EH (cell line): ENCODE results near the gene ADAMTS17.
"Not testable (repeated sequence)": the region's sequence is repeated elsewhere in the genome, so short reads cannot be mapped to it uniquely, and the experiment has no call there.

Source experiments
- DNase-seq: peaks from one replicate; pipeline ENCODE4 v3.0.0-alpha.2; 2015; ENCODE audit warnings: low read depth

The ADAMTS17 gene

DNA sequence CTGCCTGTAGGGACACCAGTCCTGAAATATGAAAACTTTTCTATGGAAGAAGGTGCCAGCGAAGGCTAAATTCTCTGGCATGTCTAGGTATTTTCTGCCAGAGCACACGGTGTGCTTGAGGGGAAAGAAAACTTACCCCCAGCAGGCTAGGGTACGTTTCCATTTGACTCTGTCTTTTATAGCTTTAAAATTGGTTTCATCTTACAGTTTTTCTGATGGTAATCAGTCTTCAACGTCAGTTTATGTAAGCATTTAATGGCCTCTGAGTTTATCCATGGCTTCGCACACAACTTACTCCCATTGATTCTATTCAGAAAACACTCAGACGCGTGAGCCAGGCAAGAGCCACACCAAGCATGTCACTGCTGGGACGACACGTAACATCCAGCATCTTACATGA, 249.7 kb downstream of the ADAMTS17 start:
- no peak for DNase-seq

DNA sequence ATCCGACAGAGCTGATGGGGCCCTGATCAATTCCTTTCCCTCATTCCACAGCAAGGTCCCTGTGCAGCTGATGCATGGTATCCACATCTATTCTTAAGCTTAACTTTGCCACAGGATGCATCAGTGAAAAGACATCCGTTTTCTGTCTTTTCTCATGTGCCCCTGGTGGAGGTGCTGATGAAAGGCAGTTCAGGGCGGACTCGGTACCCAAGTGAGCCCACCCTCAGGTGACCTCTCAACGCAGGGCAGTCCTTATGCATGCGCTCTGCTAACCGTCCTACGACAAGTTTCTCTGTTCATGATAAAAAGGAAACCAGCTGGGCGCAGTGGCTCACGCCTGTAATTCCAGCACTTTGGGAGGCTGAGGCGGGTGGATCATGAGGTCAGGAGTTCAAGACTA, 251.4 kb downstream of the ADAMTS17 start:
- no peak for DNase-seq

DNA sequence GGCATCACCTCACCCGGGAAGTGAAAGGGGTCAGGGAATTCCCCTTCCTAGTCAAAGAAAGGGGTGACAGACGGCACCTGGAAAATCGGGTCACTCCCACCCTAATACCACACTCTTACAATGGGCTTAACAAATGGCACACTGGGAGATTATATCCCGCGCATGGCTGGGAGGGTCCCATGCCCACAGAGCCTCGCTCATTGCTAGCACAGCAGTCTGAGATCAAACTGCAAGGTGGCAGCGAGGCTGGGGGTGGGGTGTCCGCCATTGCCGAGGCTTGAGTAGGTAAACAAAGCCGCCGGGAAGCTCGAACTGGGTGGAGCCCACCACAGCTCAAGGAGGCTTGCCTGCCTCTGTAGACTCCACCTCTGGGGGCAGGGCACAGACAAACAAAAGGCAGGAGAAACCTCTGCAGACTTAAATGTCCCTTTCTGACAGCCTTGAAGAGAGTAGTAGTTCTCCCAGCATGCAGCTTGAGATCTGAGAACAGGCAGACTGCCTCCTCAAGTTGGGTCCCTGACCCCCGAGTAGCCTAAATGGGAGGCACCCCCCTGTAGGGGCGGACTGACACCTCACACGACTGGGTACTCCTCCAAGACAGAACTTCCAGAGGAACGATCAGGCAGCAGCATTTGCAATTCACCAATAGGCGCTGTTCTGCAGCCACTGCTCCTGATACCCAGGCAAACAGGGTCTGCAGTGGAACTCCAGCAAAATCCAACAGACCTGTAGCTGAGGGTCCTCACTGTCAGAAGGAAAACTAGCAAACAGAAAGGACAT, 257.5 kb downstream of the ADAMTS17 start:
- not testable (repeated sequence) for DNase-seq

DNA sequence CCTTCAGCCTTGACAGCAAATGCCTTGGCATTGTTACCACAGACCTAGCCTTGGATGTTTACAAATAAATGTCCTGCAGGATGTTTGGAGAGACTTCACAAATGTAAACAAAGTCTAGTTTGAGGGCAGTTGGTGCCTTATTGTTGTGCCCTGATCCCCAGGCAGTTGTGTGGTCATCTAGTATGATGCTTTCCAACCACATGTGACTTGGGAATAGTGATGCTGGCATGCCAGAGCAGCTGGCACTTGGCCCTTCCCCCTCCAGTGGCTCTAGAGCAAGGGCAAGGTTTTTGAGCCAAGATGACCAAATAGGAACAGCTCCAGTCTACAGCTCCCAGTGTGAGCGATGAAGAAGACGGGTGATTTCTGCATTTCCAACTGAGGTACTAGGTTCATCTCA, 258.2 kb downstream of the ADAMTS17 start:
- DNase-seq: no peak

DNA sequence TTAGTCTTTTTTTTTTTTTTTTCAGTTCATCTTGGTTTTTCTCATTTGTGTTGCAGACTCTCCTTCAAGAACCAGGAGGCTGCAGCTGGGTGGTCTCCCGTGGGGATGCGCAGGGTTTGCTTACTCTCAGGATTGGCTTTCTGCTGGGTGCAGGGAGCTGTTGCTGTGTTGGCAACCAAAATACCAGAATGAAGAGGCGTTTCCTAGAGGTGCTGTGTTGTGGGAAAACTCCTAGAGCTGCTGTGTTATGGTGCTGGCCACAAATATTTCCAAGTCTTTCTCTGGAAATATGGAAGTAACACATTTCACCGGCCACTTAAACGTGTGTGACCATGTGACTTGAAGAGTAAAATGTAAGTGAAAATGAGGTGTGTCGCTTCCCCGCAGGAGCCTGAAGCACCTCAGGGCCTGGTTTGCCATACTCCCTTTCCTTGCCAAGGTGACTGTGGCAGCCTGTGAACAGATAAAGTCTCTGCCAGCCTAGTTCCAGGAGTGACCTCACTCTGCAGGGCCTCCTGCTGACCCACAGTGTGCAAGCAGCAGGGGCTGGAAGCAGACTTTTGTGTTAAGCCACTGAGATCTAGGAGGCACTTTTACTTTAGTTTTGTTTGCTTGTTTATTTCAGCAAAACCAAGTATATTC, 258.9 kb downstream of the ADAMTS17 start:
- DNase-seq: no peak

DNA sequence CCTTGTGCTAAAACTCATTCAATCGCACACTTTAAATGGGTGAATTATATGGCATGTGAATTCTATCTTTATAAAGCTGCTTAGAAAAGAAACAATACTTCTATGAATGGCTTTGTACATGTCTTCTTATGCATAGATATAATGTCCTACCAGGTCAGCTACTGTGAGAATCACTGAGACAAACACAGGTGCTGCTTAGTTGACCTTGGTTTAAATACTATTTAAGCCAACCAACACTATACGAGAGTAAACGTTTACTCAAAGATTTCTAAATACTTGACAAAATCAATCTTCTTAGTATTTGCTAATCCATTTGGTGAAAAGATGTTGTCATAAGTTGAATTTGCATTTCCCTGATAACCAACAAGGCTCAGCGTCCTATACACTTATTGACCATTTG, 260.3 kb downstream of the ADAMTS17 start:
- DNase-seq: no peak

DNA sequence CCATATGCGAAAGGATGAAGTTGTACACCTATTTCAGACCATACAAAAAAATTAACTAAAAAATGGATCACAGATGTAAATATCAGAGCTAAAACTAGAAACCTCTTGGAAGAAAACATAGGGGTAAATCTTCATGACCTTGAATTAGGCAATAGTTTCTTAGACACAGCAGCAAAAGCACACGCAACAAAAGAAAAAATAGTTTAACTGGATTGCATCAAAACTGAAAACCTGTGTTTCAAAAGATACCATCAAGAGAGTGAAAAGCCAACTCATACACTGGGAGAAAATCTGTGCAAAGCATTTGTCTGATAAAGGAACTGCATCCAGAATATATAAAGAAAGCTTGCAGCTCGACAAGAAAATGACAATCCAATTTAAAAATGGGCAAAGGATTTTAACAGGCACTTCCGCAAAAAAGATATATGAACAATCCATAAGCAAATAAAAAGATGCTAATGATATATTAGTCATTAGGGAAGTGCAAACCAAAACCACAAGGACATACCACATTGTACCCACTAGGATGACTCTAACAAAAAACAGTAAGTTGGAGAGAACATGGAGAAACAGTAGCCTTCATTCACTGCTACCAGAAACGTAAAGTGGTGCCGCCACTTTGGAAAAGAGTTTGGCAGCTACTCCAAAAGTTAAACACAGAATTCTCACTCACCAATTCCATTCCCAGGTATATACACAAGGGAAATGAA, 263.1 kb downstream of the ADAMTS17 start:
- DNase-seq: no peak

DNA sequence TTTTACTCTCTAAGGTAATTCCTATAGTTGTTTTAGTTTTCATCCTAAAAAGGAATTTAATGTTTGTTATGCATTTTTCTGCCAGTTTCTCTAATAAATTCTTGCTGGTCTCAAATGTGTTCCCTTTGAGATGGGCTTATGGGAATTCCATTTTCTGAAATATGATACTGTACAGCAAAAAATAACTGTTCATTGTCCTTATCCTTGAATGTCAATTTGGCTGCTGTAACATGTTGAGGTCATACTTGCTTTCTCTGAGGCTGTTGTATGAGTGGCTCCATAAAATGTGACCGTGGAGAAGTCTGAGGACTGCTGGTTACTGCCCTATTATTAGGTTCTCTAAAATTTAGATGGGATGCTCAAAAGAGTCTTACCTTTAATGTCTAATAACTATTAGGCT, 266.5 kb downstream of the ADAMTS17 start:
- no peak for DNase-seq

DNA sequence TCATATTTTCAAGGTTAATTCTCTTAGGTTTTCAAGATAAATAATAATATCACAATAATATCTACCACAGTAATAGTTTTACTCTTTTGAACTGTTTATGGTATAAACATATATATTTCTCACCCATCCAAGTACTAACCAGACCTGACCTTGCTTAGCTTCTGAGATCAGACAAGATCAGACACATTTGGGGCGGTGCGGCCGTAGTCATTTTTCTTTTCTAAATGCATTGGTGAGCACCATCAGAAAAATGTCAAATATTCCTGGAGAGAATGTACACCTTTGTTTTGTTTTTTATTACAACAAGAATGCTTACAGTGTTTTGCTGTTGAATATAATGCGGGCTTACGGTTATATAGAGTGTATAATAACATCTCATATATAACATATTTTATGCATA, 267.8 kb downstream of the ADAMTS17 start:
- DNase-seq: no peak

DNA sequence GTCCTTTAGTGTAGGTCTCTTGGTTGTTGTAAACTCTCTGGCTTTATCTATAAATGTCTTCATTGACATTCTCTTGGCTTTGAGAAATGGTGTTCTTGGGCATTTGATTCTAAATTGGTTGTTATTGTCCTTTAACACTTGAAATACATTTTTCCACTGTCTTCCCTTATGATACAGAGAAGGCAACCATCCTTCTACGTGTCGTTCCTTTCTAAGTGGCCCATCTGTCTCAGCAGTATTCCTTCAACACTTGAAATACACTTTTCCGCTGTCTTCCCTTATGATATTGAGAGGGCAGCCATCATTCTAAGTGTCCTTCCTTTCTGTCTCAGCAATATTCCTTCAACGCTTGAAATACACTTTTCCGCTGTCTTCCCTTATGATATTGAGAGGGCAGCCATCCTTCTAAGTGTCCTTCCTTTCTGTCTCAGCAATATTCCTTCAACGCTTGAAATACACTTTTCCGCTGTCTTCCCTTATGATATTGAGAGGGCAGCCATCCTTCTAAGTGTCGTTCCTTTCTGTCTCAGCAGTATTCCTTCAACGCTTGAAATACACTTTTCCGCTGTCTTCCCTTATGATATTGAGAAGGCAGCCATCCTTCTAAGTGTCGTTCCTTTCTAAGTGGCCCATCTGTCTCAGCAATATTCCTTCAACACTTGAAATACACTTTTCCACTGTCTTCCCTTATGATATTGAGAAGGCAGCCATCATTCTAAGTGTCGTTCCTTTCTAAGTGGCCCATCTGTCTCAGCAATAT, 275.1 kb downstream of the ADAMTS17 start:
- not testable (repeated sequence) for DNase-seq

DNA sequence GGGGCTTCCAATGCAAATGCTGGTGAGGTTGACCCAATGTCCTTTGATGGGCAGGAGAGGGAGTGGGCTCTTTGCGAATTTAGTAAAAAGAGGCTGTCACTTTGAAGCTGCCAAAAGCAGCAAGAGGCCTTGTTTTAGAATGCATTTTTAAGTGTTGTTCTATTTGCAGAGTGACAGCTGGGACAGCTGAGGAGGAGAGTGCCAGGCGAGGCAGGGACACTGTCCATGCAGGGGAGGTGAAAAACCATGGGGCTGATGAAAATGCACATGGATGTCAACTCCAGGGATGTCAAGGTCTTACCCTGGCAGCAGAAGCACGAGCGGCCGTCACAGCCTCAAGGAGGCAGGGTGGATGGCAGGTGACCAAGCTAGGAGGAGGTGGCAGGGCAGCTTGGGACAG, 279.8 kb downstream of the ADAMTS17 start:
- no peak for DNase-seq

DNA sequence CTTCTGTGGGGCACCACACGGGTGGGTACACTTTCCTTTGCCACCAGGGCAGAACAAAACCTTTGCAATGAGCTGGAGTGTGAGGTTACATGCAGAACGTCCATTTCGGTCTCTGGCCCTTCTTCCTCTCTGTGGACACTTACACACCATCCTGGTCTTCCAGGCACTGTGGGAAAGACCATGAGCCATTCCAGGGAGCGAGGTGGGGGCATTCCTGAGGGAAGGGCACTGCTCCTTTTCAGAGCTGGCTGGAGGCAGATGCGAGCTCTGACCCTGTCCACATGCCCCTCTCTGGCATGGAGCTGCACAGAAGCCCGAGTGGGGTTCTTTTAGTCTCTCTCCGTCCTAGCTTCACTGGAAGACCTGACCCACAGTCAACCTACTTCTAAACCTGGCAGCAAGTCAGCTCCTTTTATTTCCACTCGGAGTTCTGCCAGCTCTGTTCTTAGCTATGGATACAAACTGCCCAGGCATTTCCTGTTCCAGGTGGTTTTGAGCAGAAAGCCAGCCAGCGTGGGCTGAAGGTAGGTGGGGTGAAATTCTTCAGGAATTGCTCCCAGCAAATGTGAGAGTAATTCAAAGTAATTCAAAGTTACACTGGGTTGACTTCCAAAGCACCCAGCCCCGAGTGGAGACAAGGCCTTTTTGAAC, 281.4 kb downstream of the ADAMTS17 start:
- no peak for DNase-seq

DNA sequence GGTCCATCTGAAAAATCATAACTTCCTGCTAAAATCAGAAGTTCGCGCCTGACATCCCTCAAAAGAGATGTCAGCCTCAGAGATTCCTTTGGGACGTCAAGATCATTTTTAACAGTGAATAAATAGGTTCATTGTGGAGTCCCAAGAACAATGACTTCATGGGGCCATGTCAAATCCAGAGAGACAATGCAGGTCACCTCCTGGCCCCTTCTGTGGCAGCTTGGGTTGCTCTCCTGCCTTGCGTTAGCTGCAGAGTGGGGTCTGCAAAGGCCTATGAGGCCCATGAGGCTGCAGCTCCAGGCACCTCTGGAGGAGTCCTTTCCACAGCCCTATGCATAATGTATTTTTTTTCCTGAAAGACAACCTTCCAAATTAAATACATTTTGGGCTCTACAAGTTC, 282.3 kb downstream of the ADAMTS17 start:
- DNase-seq: no peak

DNA sequence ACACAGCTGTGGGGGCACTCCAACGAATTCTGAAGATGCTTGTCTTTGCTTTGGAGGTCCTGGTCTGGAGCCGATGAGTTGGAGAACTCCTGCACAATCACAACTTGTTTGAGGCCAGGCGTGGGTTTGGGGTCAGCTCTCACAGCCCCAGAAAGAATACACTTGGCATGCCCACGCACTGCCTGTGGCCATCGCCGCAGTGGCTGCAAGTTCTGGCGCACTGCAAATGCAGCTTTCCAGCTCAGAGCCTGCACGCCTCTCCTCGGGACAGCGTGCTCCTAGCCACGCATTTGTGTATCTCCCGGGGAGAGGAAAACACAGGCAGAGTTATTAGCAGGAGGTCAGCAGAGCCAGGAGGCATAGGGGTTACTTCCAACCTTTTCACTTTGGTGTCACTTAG, 282.7 kb downstream of the ADAMTS17 start:
- no peak for DNase-seq

DNA sequence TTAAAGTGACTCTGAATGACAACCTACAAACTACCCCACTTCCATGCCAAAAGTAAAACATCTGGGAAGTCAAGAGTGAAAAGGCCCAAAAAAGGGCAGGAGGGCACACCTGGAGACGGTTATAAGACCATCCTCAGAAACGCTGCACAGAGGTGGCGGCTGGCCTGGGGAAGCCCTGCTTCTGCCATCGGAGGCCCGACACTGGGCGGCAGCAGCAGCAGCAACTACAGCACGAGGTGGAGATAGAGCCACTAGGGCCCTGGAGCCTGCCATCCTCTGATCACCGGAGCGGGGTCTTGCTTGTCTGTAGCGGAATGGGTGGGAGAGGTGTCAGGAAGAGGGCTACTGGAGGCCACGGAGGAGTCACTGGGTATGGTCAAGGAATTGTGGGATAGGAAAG, 283.3 kb downstream of the ADAMTS17 start:
- no peak for DNase-seq

DNA sequence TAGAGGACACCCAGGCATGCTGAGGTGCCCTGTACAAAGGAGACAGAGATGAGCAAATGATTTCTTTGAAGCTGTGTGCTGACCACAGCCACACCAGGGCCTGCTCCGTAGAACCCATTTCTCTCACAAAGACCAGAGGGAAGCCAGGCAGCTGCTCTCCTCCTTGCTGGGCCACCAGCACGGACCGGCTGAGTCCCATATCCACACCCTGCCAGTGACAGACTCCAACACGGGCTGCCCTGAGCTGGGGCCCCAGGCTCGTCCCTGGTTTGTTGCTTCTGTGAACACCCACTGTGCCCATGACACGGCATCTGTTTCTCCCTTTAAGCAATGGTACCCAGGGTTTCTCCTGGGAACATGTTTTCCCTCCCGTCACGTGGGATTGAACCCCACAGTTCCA, 284.5 kb downstream of the ADAMTS17 start:
- DNase-seq: no peak

DNA sequence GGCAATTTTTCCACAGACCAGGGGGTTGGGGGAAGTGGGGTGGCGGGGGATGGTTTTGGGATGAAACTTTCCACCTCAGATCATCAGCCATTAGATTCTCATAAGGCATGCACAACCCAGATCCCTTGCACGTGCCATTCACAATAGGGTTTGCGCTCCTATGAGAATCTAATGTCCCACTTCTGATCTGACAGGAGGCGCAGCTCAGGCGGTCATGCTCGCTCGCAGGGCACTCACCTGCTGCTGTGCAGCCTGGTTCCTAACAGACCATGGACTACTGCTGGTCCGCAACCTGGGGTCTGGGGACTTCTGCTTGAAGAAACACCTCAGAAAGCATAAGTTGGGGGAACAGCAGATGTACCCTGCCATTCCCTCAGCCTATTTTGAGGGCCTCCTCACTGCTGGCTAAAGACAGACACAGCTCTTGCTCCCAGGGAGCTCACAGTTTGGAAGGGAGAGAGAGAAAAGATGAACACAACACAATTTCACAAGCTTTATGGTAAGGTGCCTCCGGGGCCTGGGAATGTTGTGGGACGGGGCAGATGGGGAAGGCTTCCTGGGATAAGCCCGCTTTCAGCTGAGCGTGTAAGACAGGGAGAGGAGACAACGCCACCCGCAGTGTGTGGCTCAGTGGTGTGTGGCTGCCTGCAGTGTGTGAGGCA, 285.2 kb downstream of the ADAMTS17 start:
- no peak for DNase-seq

DNA sequence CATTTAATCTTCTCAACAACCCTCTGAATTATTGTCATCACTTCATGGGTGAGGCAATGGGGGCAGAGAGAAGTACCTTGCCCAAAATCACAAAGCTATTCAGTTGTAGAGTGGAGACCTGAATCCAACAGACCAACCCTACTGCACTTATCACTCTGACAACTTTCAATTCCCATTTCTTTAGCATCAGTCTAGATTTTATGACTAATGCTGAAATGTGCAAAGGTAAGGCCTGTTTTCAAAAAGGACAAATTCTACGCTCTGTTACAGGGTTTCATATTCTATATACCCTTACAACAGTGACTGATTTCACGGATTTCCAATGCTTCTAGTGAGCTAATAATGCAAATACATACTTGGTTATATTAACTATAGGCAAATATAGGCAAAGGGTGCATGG, 286.0 kb downstream of the ADAMTS17 start:
- no peak for DNase-seq

DNA sequence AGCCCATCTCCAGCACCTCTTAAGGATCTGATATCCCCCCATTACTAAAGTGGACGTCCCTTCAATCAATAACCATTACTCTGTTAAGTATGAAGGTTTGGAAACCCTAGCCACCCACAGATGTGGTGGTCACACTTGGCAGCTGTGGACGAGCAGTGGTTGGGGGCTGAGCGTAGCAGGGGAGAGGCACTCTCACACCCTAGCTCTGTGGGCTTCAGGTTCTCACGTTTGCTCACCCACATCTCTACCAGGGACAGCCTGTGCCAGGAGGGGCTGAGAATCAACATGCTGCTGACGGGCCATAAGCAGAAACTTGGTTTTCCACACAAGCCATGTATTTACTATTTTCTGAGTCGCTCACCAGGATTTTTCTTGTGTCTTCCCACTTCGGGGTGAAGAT, 287.2 kb downstream of the ADAMTS17 start:
- DNase-seq: no peak

DNA sequence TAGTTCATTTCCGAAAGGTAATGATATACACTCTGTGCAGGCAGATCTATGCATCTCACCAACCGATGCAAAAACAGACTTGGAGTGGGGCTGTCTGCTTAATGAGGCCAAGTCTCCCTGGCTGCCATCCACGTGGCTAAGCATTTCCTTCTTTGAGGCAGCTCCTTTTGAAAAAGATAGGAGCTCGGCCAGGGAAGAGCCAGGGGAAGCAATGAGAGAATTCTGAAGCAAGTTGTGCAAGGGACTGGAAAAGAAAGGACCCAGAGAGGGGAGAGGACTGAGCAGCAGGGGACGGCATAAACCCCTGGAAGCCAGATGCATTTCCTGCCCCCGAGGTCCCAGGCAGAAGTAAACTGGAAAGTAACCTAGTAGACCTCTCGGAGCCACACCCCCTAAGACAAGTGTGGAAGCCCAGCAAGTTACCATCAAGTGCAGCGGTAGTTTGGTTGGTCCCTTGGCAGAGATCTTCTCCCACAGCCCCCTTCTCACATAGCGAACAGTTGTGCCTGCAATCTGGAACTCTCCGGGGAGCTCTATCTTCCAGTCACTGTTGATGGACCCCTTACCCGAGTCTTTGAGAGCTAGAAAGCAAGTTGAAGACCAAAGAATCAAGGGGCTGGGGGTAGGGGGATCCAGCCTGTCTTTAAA, 288.2 kb downstream of the ADAMTS17 start:
- no peak for DNase-seq
